HCT116 (cell line): ENCODE results near the gene PDK2. TPM values are rescaled to one million over a fixed set of nuclear protein-coding genes. Genes with fewer than 3 reads are reported as not detected.

Experiments used
- ATAC-seq: fragments of 200-7000 bp; cut with Tn5 transposase; 2 replicates; pipeline ENCODE4 v1.9.1; 2020; ENCODE audit warnings: mild to moderate bottlenecking, moderate library complexity
- BruUV-seq: library from RNA; stranded (reverse); fragments of 400-500 nt; replicated peaks from 2 replicates; lab custom pipeline; 2021; lab: Mats Ljungman, UMichigan
- CTCF ChIA-PET: fragments of 300-600 bp; sonication (Branson Sonifier 250); formaldehyde crosslinking; loops from one replicate; lab custom pipeline; 2021; ENCODE audit warnings: antibody characterized with exemption; lab: Charles Lee
- POLR2A ChIA-PET: fragments of 300-600, 350-600 bp; sonication (Branson Sonifier 250); formaldehyde crosslinking; loops from one replicate; lab custom pipeline; 2021; ENCODE audit warnings: antibody characterized with exemption; lab: Charles Lee
- RAD21 ChIA-PET, 2 experiments: fragments of 300-600 bp; sonication (Branson Sonifier 250); formaldehyde crosslinking; loops; one replicate each; lab custom pipeline; 2023; ENCODE audit warnings: low total read pairs in 2 of 2; ENCODE audit not compliant: uncharacterized antibody in 2 of 2, unreplicated experiment in 2 of 2, low non-redundant PET in 1 of 2; lab: Charles Lee
- DNase-seq: peaks from one replicate; pipeline ENCODE4 v3.0.0-alpha.2; 2010; ENCODE audit warnings: low read depth, low spot score
- H2AFZ ChIP-seq: fragments of 200-600 bp; shearing (Covaris generic), sonication (generic); 2 replicates; pipeline ENCODE4 v1.6.1; 2017; ENCODE audit warnings: low read depth, mixed run types, mixed read lengths, antibody characterized with exemption, low read length; ENCODE audit not compliant: poor library complexity, severe bottlenecking
- H3K27ac ChIP-seq: 2 replicates; pipeline ENCODE4 v1.5.1; 2012; ENCODE audit warnings: low read depth, low read length
- H3K27me3 ChIP-seq: fragments of 200-600 bp; sonication (generic); 2 replicates; pipeline ENCODE4 v1.6.1; 2016; ENCODE audit warnings: mixed run types, low read length, mixed read lengths; ENCODE audit not compliant: insufficient read depth
- H3K36me3 ChIP-seq, 2 experiments: fragments of 200-500 bp in 1 of 2; fragments of 200-600 bp in 1 of 2; sonication (Bioruptor generic) in 1 of 2; sonication (generic) in 1 of 2; 2 replicates each; pipeline versions ENCODE4 v1.5.1 to v1.6.1; 2014 to 2016; ENCODE audit warnings: low read length in 2 of 2, inconsistent platforms in 1 of 2, mixed read lengths in 1 of 2, mixed run types in 1 of 2; ENCODE audit not compliant: insufficient read depth in 2 of 2, control insufficient read depth in 1 of 2
- H3K4me1 ChIP-seq, 2 experiments: fragments of 200-600 bp in 1 of 2; sonication (generic) in 1 of 2; 2 replicates each; pipeline versions ENCODE4 v1.5.1 to v1.6.1; 2012 to 2017; ENCODE audit warnings: low read length in 2 of 2, inconsistent platforms in 1 of 2, mild to moderate bottlenecking in 1 of 2, mixed read lengths in 1 of 2, mixed run types in 1 of 2, moderate library complexity in 1 of 2; ENCODE audit not compliant: insufficient read depth in 2 of 2, control insufficient read depth in 1 of 2
- H3K4me2 ChIP-seq: fragments of 200-600 bp; sonication (generic); 2 replicates; pipeline ENCODE4 v1.6.1; 2017; ENCODE audit warnings: mixed run types, low read length, mixed read lengths
- H3K4me3 ChIP-seq, 2 experiments: fragments of 200-600 bp in 1 of 2; sonication (generic) in 1 of 2; replicated peaks in 1 of 2; 2 replicates each; pipeline ENCODE4 v1.5.1; 2011 to 2016; ENCODE audit warnings: low read length in 2 of 2, control low read depth in 1 of 2, low read depth in 1 of 2, mild to moderate bottlenecking in 1 of 2, mixed read lengths in 1 of 2, mixed run types in 1 of 2
- H3K79me2 ChIP-seq: fragments of 200-600 bp; sonication (generic); 2 replicates; pipeline ENCODE4 v1.6.1; 2017; ENCODE audit warnings: mild to moderate bottlenecking, mixed run types, low read length, moderate library complexity, mixed read lengths; ENCODE audit not compliant: insufficient read depth
- H3K9ac ChIP-seq: fragments of 200-600 bp; sonication (generic); 2 replicates; pipeline ENCODE4 v1.6.1; 2016; ENCODE audit warnings: low read length, mixed read lengths
- H3K9me2 ChIP-seq: fragments of 200-600 bp; sonication (generic), shearing (Covaris generic); 2 replicates; pipeline ENCODE4 v1.6.1; 2017; ENCODE audit warnings: mixed run types, mild to moderate bottlenecking, moderate library complexity; ENCODE audit not compliant: insufficient read depth
- H3K9me3 ChIP-seq, 2 experiments: fragments of 200-500 bp in 1 of 2; fragments of 200-600 bp in 1 of 2; sonication (Bioruptor generic) in 1 of 2; sonication (generic) in 1 of 2; 2 replicates each; pipeline ENCODE4 v1.6.1; 2014 to 2017; ENCODE audit warnings: low read length in 2 of 2, mixed read lengths in 2 of 2, inconsistent platforms in 1 of 2, low read depth in 1 of 2, mild to moderate bottlenecking in 1 of 2, mixed run types in 1 of 2, moderate library complexity in 1 of 2; ENCODE audit not compliant: control insufficient read depth in 1 of 2, insufficient read depth in 1 of 2
- H4K20me1 ChIP-seq: fragments of 200-600 bp; sonication (generic), shearing (Covaris generic); 2 replicates; pipeline ENCODE4 v1.6.1; 2017; ENCODE audit warnings: mixed run types, mild to moderate bottlenecking, moderate library complexity; ENCODE audit not compliant: insufficient read depth
- ELF1 ChIP-seq: IDR thresholded peaks from 2 replicates; pipeline ENCODE4 v1.6.1; 2012; ENCODE audit warnings: low read depth, borderline replicate concordance
- EZH2phosphoT487 ChIP-seq: fragments of 200-600 bp; IDR thresholded peaks from 2 replicates; pipeline ENCODE4 v1.6.1; 2018; ENCODE audit warnings: antibody characterized with exemption, borderline replicate concordance
- JUND ChIP-seq: IDR thresholded peaks from 2 replicates; pipeline ENCODE4 v1.6.1; 2012
- SIN3A ChIP-seq: IDR thresholded peaks from 2 replicates; pipeline ENCODE4 v1.6.1; 2012; ENCODE audit warnings: low read depth
- SP1 ChIP-seq: IDR thresholded peaks from 2 replicates; pipeline ENCODE4 v1.6.1; 2012; ENCODE audit warnings: low read depth
- ZNF274 ChIP-seq: fragments of 200-500 bp; sonication (Bioruptor generic); IDR thresholded peaks from 2 replicates; pipeline ENCODE4 v1.6.1; 2014; ENCODE audit warnings: mild to moderate bottlenecking, low read depth, low read length, inconsistent platforms
- intact Hi-C: fragments of 100-400 bp; cut with micrococcal nuclease; formaldehyde crosslinking; loops from 2 replicates; pipeline ENCODE4 v1.10.0; 2022
- total RNA-seq: library from RNA; stranded (reverse); gene quantifications from one replicate; pipeline ENCODE4 v1.2.1, GENCODE V29; 2021; ENCODE audit not compliant: unreplicated experiment
- TF ChIP-seq, protein P1 (sequence below): IDR thresholded peaks from 2 replicates; pipeline ENCODE4 v1.6.1; 2012; ENCODE audit warnings: low read depth
- TF ChIP-seq, protein P2 (sequence below): IDR thresholded peaks from 2 replicates; pipeline ENCODE4 v1.6.1; 2011; ENCODE audit warnings: mild to moderate bottlenecking, low read length, moderate library complexity; ENCODE audit not compliant: insufficient replicate concordance; ENCODE audit errors: extremely low read depth

PDK2 gene
- total RNA-seq, 1 experiment from 2014 or later: 39.1 TPM

DNA sequence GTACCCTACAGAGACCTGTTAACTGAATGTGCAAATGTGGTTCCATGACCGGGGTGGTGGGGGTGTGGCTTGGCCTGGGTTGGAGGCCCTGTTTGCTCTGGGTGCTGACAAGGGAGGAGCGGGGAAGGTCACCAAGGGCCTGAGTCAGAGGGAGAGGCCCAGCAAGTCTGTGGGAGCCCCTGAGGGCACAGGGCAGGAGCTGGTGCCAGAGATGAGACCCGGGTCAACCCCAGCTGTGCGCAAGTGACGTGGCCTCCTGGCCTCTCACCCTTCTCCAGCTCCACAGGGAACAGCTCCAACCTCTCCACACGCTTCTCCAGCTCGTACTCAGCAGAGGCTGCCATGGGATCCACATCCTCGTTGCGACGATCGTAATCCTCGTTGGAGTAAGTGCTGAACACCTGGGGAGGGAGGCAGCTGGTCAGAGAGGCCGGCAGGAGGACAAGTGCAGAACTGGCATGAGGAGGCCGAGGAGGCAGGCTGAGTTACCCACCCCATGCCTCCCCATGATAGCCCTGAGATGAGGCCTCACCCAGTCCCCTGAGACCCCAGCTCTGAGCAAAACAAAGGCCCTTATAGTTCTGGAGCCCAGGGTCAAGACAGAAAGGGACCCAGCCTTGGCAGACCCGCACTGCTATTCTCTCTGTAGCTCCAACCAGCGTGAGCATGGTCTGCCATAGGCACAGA, 49.8 kb downstream of the PDK2 start:
- no peaks in the 10 kb centered on the region for H3K9me2 ChIP-seq
- intact Hi-C loops: no loop called here
- H3K27ac ChIP-seq: 0 out of 2 replicates have a peak overlapping the region, but pooled peaks have one; percentile 9
- H3K36me3 ChIP-seq: peaks cover 52 to 72% of the 10 kb centered on the region in 2 experiments
- no peak overlapping the region for H2AFZ ChIP-seq
- ChIA-PET RAD21 (no interaction called here), POLR2A (no interaction called here), CTCF (interaction anchor here (0.9 kb wide), 1 partner anchor 8 kb away, joined by 4 read pairs; no protein-coding TSS in a partner anchor)
- H3K4me3 ChIP-seq: no peak overlapping the region
- no peak for ATAC-seq
- TF ChIP-seq JUND (no peak), EZH2phosphoT487 (no peak), SIN3A (no peak), ELF1 (no peak), SP1 (no peak), ZNF274 (no peak)
- TF ChIP-seq, protein P1, sequence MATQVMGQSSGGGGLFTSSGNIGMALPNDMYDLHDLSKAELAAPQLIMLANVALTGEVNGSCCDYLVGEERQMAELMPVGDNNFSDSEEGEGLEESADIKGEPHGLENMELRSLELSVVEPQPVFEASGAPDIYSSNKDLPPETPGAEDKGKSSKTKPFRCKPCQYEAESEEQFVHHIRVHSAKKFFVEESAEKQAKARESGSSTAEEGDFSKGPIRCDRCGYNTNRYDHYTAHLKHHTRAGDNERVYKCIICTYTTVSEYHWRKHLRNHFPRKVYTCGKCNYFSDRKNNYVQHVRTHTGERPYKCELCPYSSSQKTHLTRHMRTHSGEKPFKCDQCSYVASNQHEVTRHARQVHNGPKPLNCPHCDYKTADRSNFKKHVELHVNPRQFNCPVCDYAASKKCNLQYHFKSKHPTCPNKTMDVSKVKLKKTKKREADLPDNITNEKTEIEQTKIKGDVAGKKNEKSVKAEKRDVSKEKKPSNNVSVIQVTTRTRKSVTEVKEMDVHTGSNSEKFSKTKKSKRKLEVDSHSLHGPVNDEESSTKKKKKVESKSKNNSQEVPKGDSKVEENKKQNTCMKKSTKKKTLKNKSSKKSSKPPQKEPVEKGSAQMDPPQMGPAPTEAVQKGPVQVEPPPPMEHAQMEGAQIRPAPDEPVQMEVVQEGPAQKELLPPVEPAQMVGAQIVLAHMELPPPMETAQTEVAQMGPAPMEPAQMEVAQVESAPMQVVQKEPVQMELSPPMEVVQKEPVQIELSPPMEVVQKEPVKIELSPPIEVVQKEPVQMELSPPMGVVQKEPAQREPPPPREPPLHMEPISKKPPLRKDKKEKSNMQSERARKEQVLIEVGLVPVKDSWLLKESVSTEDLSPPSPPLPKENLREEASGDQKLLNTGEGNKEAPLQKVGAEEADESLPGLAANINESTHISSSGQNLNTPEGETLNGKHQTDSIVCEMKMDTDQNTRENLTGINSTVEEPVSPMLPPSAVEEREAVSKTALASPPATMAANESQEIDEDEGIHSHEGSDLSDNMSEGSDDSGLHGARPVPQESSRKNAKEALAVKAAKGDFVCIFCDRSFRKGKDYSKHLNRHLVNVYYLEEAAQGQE: no peak
- TF ChIP-seq, protein P2, sequence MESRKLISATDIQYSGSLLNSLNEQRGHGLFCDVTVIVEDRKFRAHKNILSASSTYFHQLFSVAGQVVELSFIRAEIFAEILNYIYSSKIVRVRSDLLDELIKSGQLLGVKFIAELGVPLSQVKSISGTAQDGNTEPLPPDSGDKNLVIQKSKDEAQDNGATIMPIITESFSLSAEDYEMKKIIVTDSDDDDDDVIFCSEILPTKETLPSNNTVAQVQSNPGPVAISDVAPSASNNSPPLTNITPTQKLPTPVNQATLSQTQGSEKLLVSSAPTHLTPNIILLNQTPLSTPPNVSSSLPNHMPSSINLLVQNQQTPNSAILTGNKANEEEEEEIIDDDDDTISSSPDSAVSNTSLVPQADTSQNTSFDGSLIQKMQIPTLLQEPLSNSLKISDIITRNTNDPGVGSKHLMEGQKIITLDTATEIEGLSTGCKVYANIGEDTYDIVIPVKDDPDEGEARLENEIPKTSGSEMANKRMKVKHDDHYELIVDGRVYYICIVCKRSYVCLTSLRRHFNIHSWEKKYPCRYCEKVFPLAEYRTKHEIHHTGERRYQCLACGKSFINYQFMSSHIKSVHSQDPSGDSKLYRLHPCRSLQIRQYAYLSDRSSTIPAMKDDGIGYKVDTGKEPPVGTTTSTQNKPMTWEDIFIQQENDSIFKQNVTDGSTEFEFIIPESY: no peak
- no peak overlapping the region for H3K4me2 ChIP-seq
- peaks cover 10 to 30% of the 10 kb centered on the region in 2 experiments; a peak in 3 of 4 replicates for H3K4me1 ChIP-seq
- no peaks in the 10 kb centered on the region for H3K9me3 ChIP-seq
- no peaks in the 10 kb centered on the region for H3K27me3 ChIP-seq
- no peak overlapping the region for H3K9ac ChIP-seq
- DNase-seq: no peak
- H3K79me2 ChIP-seq: peaks cover 84% of the 10 kb centered on the region
- BruUV-seq: no TSS peak
- H4K20me1 ChIP-seq: peaks cover 4% of the 10 kb centered on the region; the same call in 1 of the 2 replicates
